ENCODE results near the gene WNT9B. TPM values are rescaled to one million over a fixed set of nuclear protein-coding genes. Genes with fewer than 3 reads are reported as not detected.

The WNT9B gene
- total RNA-seq, 4 donors from 2014 or later = 0.31 to 0.81 (median 0.45) TPM; not detected in 1

- no peak overlapping the region for H3K27ac ChIP-seq
- WGBS, 2 donors (ENCODE audit: low coverage in 1 of 2) = 69 to 100% methylated on average over 1 to 5 of the region's 8 CpGs
- no peak overlapping the region for H3K4me3 ChIP-seq
- no peaks in the 10 kb centered on the region for H3K9me3 ChIP-seq
- TF ChIP-seq CTCF (IDR thresholded peaks at IDR 0.05) (no peak), POLR2A (IDR thresholded peaks at IDR 0.05) (no peak), POLR2AphosphoS5 (IDR thresholded peaks at IDR 0.05) (no peak), EP300 (IDR thresholded peaks at IDR 0.05) (no peak)
- peaks cover 0 to 9% (median 0%) of the 10 kb centered on the region in 3 donors for H3K4me1 ChIP-seq
- peaks cover 32% of the 10 kb centered on the region for H3K27me3 ChIP-seq
- H3K36me3 ChIP-seq = no peaks in the 10 kb centered on the region
- ATAC-seq = no peak
These were observed 42.2 kb upstream of the WNT9B start for GRCh38 chr17:46809110-46809571.

GRCh38 chr17:46810837-46811236, 40.5 kb upstream of the WNT9B start:
- 89 to 100% methylated on average over 1 to 3 of the region's 10 CpGs for WGBS, 2 donors (ENCODE audit: low coverage in 1 of 2)
- Histone ChIP-seq H3K27me3 (peaks cover 49% of the 10 kb centered on the region), H3K9me3 (no peaks in the 10 kb centered on the region), H3K4me1 (peaks cover 0 to 9% (median 0%) of the 10 kb centered on the region in 3 donors), H3K27ac (no peak overlapping the region), H3K36me3 (no peaks in the 10 kb centered on the region), H3K4me3 (no peak overlapping the region)
- no peak for ATAC-seq
- TF ChIP-seq CTCF (IDR thresholded peaks at IDR 0.05) (no peak), EP300 (IDR thresholded peaks at IDR 0.05) (no peak), POLR2AphosphoS5 (IDR thresholded peaks at IDR 0.05) (no peak), POLR2A (IDR thresholded peaks at IDR 0.05) (no peak)

- Histone ChIP-seq H3K27ac (no peak overlapping the region), H3K4me1 (peaks cover 0 to 9% (median 0%) of the 10 kb centered on the region in 3 donors), H3K9me3 (no peaks in the 10 kb centered on the region), H3K27me3 (peaks cover 57% of the 10 kb centered on the region), H3K4me3 (no peak overlapping the region), H3K36me3 (no peaks in the 10 kb centered on the region)
- 58% methylated on average over 5 of the region's 11 CpGs; no CpG with 5 or more reads in 1 of the 2 donors for WGBS, 2 donors (ENCODE audit: low coverage in 1 of 2)
- TF ChIP-seq CTCF (IDR thresholded peaks at IDR 0.05) (no peak), POLR2AphosphoS5 (IDR thresholded peaks at IDR 0.05) (no peak), POLR2A (IDR thresholded peaks at IDR 0.05) (no peak), EP300 (IDR thresholded peaks at IDR 0.05) (no peak)
- ATAC-seq = no peak
These were observed 39.3 kb upstream of the WNT9B start for GRCh38 chr17:46811978-46812583.

- no peak for TF ChIP-seq EP300 (IDR thresholded peaks at IDR 0.05)
- TF ChIP-seq POLR2AphosphoS5 (IDR thresholded peaks at IDR 0.05) = no peak
- no peak for TF ChIP-seq POLR2A (IDR thresholded peaks at IDR 0.05)
- TF ChIP-seq CTCF (IDR thresholded peaks at IDR 0.05) = no peak
- peaks cover 0 to 11% (median 0%) of the 10 kb centered on the region in 3 donors for H3K4me1 ChIP-seq
- no peak for ATAC-seq
- no peaks in the 10 kb centered on the region for H3K9me3 ChIP-seq
- H3K27me3 ChIP-seq = peaks cover 63% of the 10 kb centered on the region
- no peak overlapping the region for H3K4me3 ChIP-seq
- H3K36me3 ChIP-seq = no peaks in the 10 kb centered on the region
- H3K27ac ChIP-seq = no peak overlapping the region
- 50 to 56% methylated on average over 4 to 5 of the region's 6 CpGs for WGBS, 2 donors (ENCODE audit: low coverage in 1 of 2)
These were observed 38.6 kb upstream of the WNT9B start for GRCh38 chr17:46812624-46813318.

Data from gastroesophageal sphincter (tissue), 4 donors.